HG03175 (cell line): ENCODE measurements around the gene POLG.
"Not testable (repeated sequence)": the region's sequence is repeated elsewhere in the genome, so short reads cannot be mapped to it uniquely, and the experiment has no call there.

Experiments used
- ATAC-seq: cut with Tn5 transposase; IDR thresholded peaks from one replicate; pipeline ENCODE4 v1.9.1; 2021; ENCODE audit warnings: mild to moderate bottlenecking, moderate library complexity; ENCODE audit not compliant: unreplicated experiment

The POLG gene

GRCh38 chr15:89293012-89293411, 41.6 kb downstream of the POLG start:
- ATAC-seq = no peak

GRCh38 chr15:89291934-89292438, 42.6 kb downstream of the POLG start:
- no peak for ATAC-seq

DNA sequence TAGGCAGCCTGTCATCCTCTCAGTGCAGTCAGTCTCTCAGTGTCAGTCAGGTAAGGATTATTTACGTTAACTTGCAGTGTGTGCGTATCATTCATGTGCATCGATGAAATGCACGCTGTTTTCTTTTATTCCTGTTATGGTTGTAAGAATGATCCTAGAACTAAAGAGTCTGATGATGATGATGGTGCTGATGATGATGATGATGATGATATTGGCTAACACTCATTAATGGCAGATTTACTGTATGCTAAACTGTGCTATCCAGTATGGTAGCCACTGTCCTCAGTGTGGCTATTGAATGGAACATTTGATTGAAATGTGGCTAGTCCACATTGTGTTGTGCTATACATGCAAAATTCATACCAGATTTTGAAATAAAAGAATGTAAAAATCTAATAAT, 51.4 kb downstream of the POLG start:
- ATAC-seq = no peak

GRCh38 chr15:89282631-89283030, 52.0 kb downstream of the POLG start:
- ATAC-seq = no peak

DNA sequence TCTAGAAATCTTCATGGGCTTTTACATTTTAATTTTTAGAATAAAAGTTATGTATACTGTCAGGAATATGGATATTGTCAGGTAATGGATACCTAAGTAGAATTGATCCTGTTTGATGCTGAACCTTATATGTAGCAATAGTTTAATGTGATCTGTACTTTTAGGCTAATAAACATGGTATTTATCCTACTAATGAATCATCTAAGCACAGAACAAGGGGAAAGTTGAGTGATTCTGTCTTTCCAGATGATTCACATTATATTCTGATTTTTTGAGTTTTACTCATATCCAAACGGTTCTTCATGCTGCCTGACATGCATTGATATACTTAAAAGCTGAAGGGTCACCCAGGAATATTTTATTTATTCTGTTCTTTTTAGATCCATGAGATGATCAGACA, 56.3 kb downstream of the POLG start:
- ATAC-seq = no peak

- ATAC-seq = not testable (repeated sequence)
Measured at GRCh38 chr15:89277281-89277680, 57.3 kb downstream of the POLG start.
